CD4-positive, alpha-beta T cell treated with Interleukin-17A for 4 hours (primary cell): ENCODE results near the gene CTNNBL1.
A peak's percentile ranks its signal among the peaks of the same experiment; 100 is the strongest.

Experiments used
- DNase-seq: peaks from one replicate; pipeline ENCODE4 v3.0.0-alpha.2; 2020; ENCODE audit warnings: mixed read lengths

The CTNNBL1 gene

GRCh38 chr20:37881601-37882343, 187.9 kb downstream of the CTNNBL1 start:
- DNase-seq = no peak

- DNase-seq = no peak
These were observed 189.3 kb downstream of the CTNNBL1 start for GRCh38 chr20:37882961-37883712.

- no peak for DNase-seq
These were observed 191.2 kb downstream of the CTNNBL1 start for GRCh38 chr20:37885042-37885441.

GRCh38 chr20:37885593-37886503, 192.0 kb downstream of the CTNNBL1 start:
- no peak for DNase-seq

- no peak for DNase-seq
These were observed 193.0 kb downstream of the CTNNBL1 start for GRCh38 chr20:37886851-37887297.

- no peak for DNase-seq
These were observed 194.8 kb downstream of the CTNNBL1 start for GRCh38 chr20:37888641-37889040.

GRCh38 chr20:37890108-37890507, 196.3 kb downstream of the CTNNBL1 start:
- no peak for DNase-seq

DNA sequence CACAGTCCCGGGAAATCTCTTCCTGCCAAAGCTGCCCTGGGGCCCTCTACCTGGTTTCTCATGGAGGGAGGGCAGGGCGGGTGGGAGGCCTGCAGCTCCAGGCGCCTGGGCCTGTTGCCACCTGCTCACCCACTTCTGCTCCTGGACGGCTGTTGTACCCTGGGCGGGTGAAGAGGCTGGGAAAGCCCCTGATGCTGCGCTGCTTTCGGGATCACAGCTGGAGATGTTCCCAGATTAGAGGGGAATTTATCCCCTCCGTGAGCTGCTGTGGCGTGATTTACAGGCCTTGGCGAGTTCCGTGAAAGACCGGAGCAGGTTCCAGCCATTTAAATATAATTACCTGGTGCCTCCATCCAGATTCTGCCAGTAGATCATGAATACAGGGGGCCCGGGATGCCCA, 196.8 kb downstream of the CTNNBL1 start:
- DNase-seq = no peak

DNA sequence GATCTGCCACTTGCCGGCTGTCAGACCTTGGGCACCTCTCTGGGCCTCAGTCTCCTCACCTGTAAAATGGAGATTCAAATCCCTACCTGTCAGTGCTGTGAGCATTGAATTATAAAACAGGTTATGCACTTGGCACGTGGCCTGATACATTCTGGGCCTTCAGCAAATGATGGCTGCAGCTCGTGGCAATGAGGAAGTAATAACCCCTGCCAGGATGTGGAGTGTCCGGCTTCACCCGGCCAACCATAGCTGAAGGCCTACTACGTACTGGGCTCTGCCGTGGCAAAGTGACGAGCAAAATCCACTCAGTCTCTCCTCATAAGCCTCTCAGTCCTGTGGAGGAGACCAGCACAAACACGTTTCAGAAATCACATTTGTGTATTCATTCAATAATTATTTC, 198.2 kb downstream of the CTNNBL1 start:
- DNase-seq = no peak

- DNase-seq = no peak
These were observed 199.9 kb downstream of the CTNNBL1 start for GRCh38 chr20:37893566-37894241.

- no peak for DNase-seq
These were observed 200.6 kb downstream of the CTNNBL1 start for GRCh38 chr20:37894454-37894853.

GRCh38 chr20:37895166-37895565, 201.3 kb downstream of the CTNNBL1 start:
- DNase-seq = no peak

DNA sequence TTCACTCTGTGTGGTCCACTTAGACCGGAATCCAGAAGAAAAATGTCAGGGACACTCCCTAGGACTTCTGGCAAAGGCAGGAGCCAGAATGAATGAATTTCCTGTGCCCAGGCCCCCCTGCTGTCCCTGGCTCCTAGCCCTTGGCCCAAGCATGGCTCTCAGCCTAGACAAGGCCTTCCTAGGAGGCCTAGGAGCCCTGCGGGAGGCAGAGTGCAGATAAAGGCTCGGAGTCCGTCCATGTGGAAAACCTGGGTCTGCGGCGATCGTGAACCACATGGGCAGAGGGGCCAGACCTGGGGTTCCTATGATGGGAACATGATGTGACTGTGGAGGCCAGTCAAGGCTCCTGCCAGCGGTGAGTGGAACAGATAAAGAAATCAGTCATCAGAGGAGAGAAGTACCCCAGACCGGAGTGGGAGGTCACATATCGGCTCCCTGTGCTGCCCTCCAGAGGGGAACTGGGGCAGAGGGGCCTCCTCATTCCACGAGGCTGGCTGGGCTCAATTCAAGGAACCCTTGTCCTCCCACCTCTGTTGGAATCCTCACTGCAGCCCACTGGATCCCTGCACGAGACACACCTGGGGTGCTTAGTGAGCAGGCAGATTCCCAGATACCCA, 203.2 kb downstream of the CTNNBL1 start:
- no peak for DNase-seq

DNA sequence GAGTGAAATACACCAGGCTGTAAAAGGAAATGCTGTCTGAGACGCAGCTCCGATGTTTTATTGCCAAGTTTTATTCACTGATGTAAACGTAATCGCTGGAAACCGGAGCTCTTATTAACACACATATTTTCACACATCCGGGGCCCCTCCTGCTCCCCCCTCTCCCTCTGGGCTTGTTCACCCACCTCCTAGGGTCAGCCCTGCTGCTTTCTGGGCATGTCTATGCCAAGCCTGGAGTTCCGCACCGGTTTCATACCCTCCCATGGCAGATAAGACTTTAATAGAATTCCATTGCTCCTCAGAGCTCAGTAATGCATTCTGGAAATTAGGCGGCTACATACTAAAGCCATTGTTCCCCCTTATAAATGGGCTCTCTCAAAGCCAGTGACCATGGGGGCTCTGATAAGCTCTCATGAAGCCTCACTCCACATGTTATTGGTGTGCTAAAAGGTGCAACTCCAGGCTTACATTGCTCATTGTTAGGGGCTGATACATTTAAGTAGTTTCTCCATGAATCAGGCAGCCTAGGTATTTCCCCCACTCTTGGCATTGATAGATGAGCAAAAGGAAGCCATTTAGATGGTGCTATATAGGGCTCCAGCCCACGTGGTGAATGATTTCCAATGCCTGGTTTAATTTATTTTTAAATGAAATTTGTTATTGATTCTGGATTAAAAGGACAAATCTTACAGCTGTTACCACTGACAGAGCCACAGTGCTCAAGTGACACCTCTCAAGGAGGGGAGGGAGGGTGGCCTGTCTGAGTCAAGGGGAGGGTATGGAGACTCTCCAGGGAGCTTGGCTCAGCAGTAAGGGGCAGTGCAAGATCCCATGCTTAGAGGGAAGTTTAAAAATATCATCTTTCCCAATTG, 204.6 kb downstream of the CTNNBL1 start:
- DNase-seq = no peak

DNA sequence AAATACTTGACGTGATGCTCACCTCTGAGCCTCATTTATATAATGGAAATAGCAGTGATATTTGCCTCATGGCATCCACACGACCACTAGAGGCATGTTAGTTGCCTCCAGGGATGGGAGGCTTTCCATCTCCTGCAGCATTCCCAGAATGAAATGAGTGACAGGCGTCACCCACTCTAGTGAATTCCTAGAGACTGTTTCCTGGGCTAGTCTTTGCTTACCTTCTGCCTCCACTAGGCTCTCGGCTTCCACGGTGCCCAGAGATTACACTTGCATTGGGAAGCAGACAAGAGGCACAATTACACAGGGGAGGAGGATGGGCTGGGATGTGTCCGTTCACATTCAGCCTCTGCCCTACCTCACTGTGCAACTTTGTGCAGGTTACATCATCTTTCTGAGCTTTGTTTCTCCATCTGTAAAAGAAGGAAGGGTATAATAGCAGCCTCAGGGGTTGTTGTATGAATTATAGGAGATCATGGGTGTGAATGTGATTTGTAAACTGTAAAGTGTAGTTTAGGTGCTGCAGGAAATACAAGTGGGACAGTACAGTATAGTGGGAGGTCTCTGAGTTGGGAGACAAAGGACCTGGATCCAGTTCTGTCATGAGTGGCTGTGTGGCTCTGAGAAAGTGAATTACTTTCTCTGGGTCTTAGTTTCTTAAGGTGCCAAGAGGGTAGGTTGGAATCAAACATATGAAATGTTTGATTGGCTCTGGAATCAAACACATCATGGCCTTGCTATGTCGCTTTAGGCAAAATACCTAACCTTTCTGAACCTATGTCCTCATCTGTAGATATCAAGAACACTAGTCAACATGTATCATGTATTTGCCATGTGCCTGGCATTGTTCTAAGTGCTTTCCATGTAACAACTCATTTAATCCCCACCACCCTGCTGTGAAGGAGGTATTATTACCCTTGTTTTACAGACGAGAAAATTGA, 205.5 kb downstream of the CTNNBL1 start:
- no peak for DNase-seq

- DNase-seq = no peak
These were observed 207.4 kb downstream of the CTNNBL1 start for GRCh38 chr20:37901240-37901639.

GRCh38 chr20:37901654-37902503, 208.0 kb downstream of the CTNNBL1 start:
- peak; percentile 13 for DNase-seq

GRCh38 chr20:37902504-37903313, 208.9 kb downstream of the CTNNBL1 start, which contains the start of gene VSTM2L:
Gene VSTM2L, plus strand, starts transcription at chr20:37903127. Its CDS starts 224 bp downstream, at chr20:37903351.
- no peak for DNase-seq
